SU-DHL-6 (cell line): ENCODE measurements around the gene ZNF682.

Experiments
- CTCF ChIP-seq: fragments of 200-600 bp; sonication (generic); IDR thresholded peaks from one replicate; pipeline ENCODE4 v1.5.1; 2017; ENCODE audit warnings: antibody characterized with exemption, mild to moderate bottlenecking, low read length, moderate library complexity; ENCODE audit not compliant: insufficient read depth, poor library complexity, severe bottlenecking
- EZH2phosphoT487 ChIP-seq: fragments of 200-600 bp; sonication (generic), shearing (Covaris generic); conservative IDR thresholded peaks from 2 replicates; pipeline ENCODE4 v1.6.1; 2018; ENCODE audit warnings: mild to moderate bottlenecking, antibody characterized with exemption, low read length, moderate library complexity, mixed read lengths

GRCh38 chr19:20035935-20036334 lies 3.4 kb downstream of the ZNF682 start:
- TF ChIP-seq CTCF (no peak), EZH2phosphoT487 (no peak)
